MCF 10A (cell line): ENCODE results near the gene DDX19B. TPM values are rescaled to one million over a fixed set of nuclear protein-coding genes. Genes with fewer than 3 reads are reported as not detected.

ENCODE experiments used
- BruUV-seq: library from RNA; stranded (reverse); fragments of 400-500 nt; replicated peaks from 2 replicates; lab custom pipeline; 2021; lab: Mats Ljungman, UMichigan
- CTCF ChIA-PET: fragments of 300-600 bp; sonication (Branson Sonifier 250); formaldehyde crosslinking; extraction: SDS; loops from one replicate; lab custom pipeline; 2021; ENCODE audit warnings: antibody characterized with exemption, inconsistent platforms; lab: Yijun Ruan, JAX
- POLR2A ChIA-PET: fragments of 300-600, 350-650 bp; sonication (Branson Sonifier 250); formaldehyde crosslinking; extraction: SDS; loops from one replicate; lab custom pipeline; 2020; ENCODE audit warnings: antibody characterized with exemption, inconsistent platforms; lab: Yijun Ruan, JAX
- DNase-seq: peaks from one replicate; pipeline ENCODE4 v3.0.0-alpha.2; 2018; ENCODE audit not compliant: unreplicated experiment
- H3K27ac Mint-ChIP-seq: one replicate; pipeline ENCODE4 v1.8.0; 2022; ENCODE audit warnings: mild to moderate bottlenecking, low read depth, mixed read lengths; ENCODE audit not compliant: unreplicated experiment
- H3K27me3 Mint-ChIP-seq: one replicate; pipeline ENCODE4 v1.8.0; 2022; ENCODE audit warnings: mixed read lengths; ENCODE audit not compliant: insufficient read depth, unreplicated experiment
- H3K36me3 Mint-ChIP-seq: one replicate; pipeline ENCODE4 v1.8.0; 2022; ENCODE audit warnings: mild to moderate bottlenecking, moderate library complexity, mixed read lengths; ENCODE audit not compliant: insufficient read depth, unreplicated experiment
- H3K4me1 Mint-ChIP-seq: one replicate; pipeline ENCODE4 v1.8.0; 2022; ENCODE audit warnings: mixed read lengths; ENCODE audit not compliant: insufficient read depth, unreplicated experiment
- H3K4me3 Mint-ChIP-seq: one replicate; pipeline ENCODE4 v1.8.0; 2022; ENCODE audit warnings: mild to moderate bottlenecking, moderate library complexity, mixed read lengths; ENCODE audit not compliant: unreplicated experiment
- H3K9me3 Mint-ChIP-seq: one replicate; pipeline ENCODE4 v1.8.0; 2022; ENCODE audit warnings: mixed read lengths; ENCODE audit not compliant: unreplicated experiment
- CTCF ChIP-seq: fragments of 200-600 bp; IDR thresholded peaks from one replicate; pipeline ENCODE4 v1.8.0; 2022; ENCODE audit warnings: antibody characterized with exemption, mild to moderate bottlenecking; ENCODE audit not compliant: unreplicated experiment
- intact Hi-C: fragments of 100-400 bp; cut with micrococcal nuclease; formaldehyde crosslinking; loops from 2 replicates; pipeline ENCODE4 v1.14.1; 2022
- total RNA-seq: library from RNA; stranded (reverse); gene quantifications from 2 replicates; pipeline ENCODE4 v1.2.3, GENCODE V29; 2022

DDX19B gene
- total RNA-seq, 1 experiment from 2014 or later, result 38.6 TPM

GRCh38 chr16:70383421-70383960 lies 84.5 kb downstream of the DDX19B start:
- Mint-ChIP-seq H3K4me1 (no peaks in the 10 kb centered on the region), H3K4me3 (no peak overlapping the region), H3K27ac (no peak overlapping the region), H3K36me3 (peaks cover 25% of the 10 kb centered on the region), H3K9me3 (no peaks in the 10 kb centered on the region), H3K27me3 (no peaks in the 10 kb centered on the region)
- BruUV-seq, result no TSS peak
- ChIA-PET CTCF (interaction anchor here (0.6 to 0.9 kb wide), 2 partner anchors 9 to 106 kb away, joined by 3 read pairs; no protein-coding TSS in a partner anchor), POLR2A (interaction anchor here (1.2 kb wide), 1 partner anchor 84 kb away, joined by 3 read pairs; the partner anchor contains the start of gene DDX19B)
- no peak for DNase-seq
- intact Hi-C loops, result loop anchor here (5.0 kb wide), 1 partner anchor 269 kb away; no protein-coding TSS in a partner anchor
- no peak for TF ChIP-seq CTCF

Other genes starting within 250 kb of the DDX19B start
- gene PDPR, start 184.9 kb upstream of the DDX19B start, total RNA-seq, result 18.8 and 25.6 TPM in 2 replicates
- 0.21 and 0.32 TPM in 2 replicates for gene CLEC18C, start 125.4 kb upstream of the DDX19B start, total RNA-seq
- 49.8 and 83.9 TPM in 2 replicates for gene EXOSC6, start 47.2 kb upstream of the DDX19B start, total RNA-seq
- gene AARS1, start 9.7 kb upstream of the DDX19B start, total RNA-seq, result 314 and 390 TPM in 2 replicates
- 34.7 and 36.5 TPM in 2 replicates for gene DDX19A, start 47.7 kb downstream of the DDX19B start, total RNA-seq
- gene ST3GAL2, start 139.9 kb downstream of the DDX19B start, total RNA-seq, result 7.7 and 10.3 TPM in 2 replicates
- gene FCSK, start 155.4 kb downstream of the DDX19B start, total RNA-seq, result 13.7 and 19.0 TPM in 2 replicates
- 62.2 and 64.9 TPM in 2 replicates for gene COG4, start 224.4 kb downstream of the DDX19B start, total RNA-seq
- gene SF3B3, start 224.6 kb downstream of the DDX19B start, total RNA-seq, result 309 and 318 TPM in 2 replicates